Caco-2 (cell line): Measurements from ENCODE around the gene PARVB. TPM values are rescaled to one million over a fixed set of nuclear protein-coding genes. Genes with fewer than 3 reads are reported as not detected.

ENCODE experiments used
- BruUV-seq: library from RNA; stranded (reverse); fragments of 400-500 nt; replicated peaks from 2 replicates; lab custom pipeline; 2021; lab: Mats Ljungman, UMichigan
- CTCF ChIA-PET: fragments of 300-600 bp; sonication (Branson Sonifier 250); formaldehyde crosslinking; loops from one replicate; lab custom pipeline; 2022; ENCODE audit warnings: antibody characterized with exemption; lab: Charles Lee
- POLR2A ChIA-PET: fragments of 300-600 bp; sonication (Branson Sonifier 250); formaldehyde crosslinking; loops from one replicate; lab custom pipeline; 2022; ENCODE audit warnings: antibody characterized with exemption; lab: Charles Lee
- DNase-seq, 2 experiments: peaks; one replicate each; pipeline versions ENCODE4 v3.0.0 to v3.0.0-alpha.2; 2020 to 2022
- H3K27me3 ChIP-seq: replicated peaks from 2 replicates; pipeline ENCODE4 v1.6.0; 2011; ENCODE audit warnings: low read length; ENCODE audit not compliant: control insufficient read depth, insufficient read depth
- H3K36me3 ChIP-seq: 2 replicates; pipeline ENCODE4 v1.5.1; 2011; ENCODE audit warnings: low read length; ENCODE audit not compliant: control insufficient read depth, insufficient read depth
- H3K4me1 ChIP-seq: fragments of 250-450 bp; sonication (Bioruptor Pico); 2 replicates; pipeline ENCODE4 v1.5.1; 2020; ENCODE audit warnings: mild to moderate bottlenecking
- H3K4me3 ChIP-seq: 2 replicates; pipeline ENCODE4 v1.5.1; 2011; ENCODE audit warnings: low read depth, mild to moderate bottlenecking, control low read depth, low read length
- H3K9me3 ChIP-seq: fragments of 250-450 bp; sonication (Bioruptor Pico); 2 replicates; pipeline ENCODE4 v1.5.1; 2020; ENCODE audit warnings: mild to moderate bottlenecking, moderate library complexity
- H3K27ac Mint-ChIP-seq: one replicate; pipeline ENCODE4 v1.8.0; 2022; ENCODE audit warnings: mixed read lengths; ENCODE audit not compliant: unreplicated experiment
- H3K27me3 Mint-ChIP-seq: one replicate; pipeline ENCODE4 v1.8.0; 2022; ENCODE audit warnings: mixed read lengths; ENCODE audit not compliant: insufficient read depth, unreplicated experiment
- H3K36me3 Mint-ChIP-seq: one replicate; pipeline ENCODE4 v1.8.0; 2022; ENCODE audit warnings: mild to moderate bottlenecking, mixed read lengths; ENCODE audit not compliant: insufficient read depth, unreplicated experiment
- H3K4me1 Mint-ChIP-seq: one replicate; pipeline ENCODE4 v1.8.0; 2022; ENCODE audit warnings: low read depth, mixed read lengths; ENCODE audit not compliant: unreplicated experiment
- H3K4me3 Mint-ChIP-seq: one replicate; pipeline ENCODE4 v1.8.0; 2022; ENCODE audit warnings: mild to moderate bottlenecking, moderate library complexity, mixed read lengths; ENCODE audit not compliant: unreplicated experiment
- H3K9me3 Mint-ChIP-seq: one replicate; pipeline ENCODE4 v1.8.0; 2022; ENCODE audit warnings: mixed read lengths; ENCODE audit not compliant: unreplicated experiment
- CTCF ChIP-seq, 2 experiments: fragments of 200-600 bp in 1 of 2; IDR thresholded peaks; 1 replicate in 1 of 2; 2 replicates in 1 of 2; pipeline versions ENCODE4 v1.5.1 to v1.8.0; 2011 to 2022; ENCODE audit warnings: antibody characterized with exemption in 1 of 2, control low read depth in 1 of 2, inconsistent platforms in 1 of 2, low read depth in 1 of 2, low read length in 1 of 2, mild to moderate bottlenecking in 1 of 2, moderate library complexity in 1 of 2; ENCODE audit not compliant: insufficient read depth in 1 of 2, severe bottlenecking in 1 of 2, unreplicated experiment in 1 of 2
- intact Hi-C: fragments of 100-400 bp; cut with micrococcal nuclease; formaldehyde crosslinking; loops from one replicate; pipeline ENCODE4 v1.10.0; 2022; ENCODE audit not compliant: unreplicated experiment
- total RNA-seq: library from RNA; stranded (reverse); gene quantifications from 2 replicates; pipeline ENCODE4 v1.2.3, GENCODE V29; 2022

The PARVB gene
- total RNA-seq, 1 experiment from 2014 or later, result 28.8 TPM

GRCh38 chr22:44217346-44217745, 193.2 kb downstream of the PARVB start:
- intact Hi-C loops, result no loop called here
- Mint-ChIP-seq H3K4me3 (no peak overlapping the region), H3K4me1 (no peaks in the 10 kb centered on the region), H3K27me3 (peaks cover 6% of the 10 kb centered on the region), H3K9me3 (no peaks in the 10 kb centered on the region), H3K36me3 (no peaks in the 10 kb centered on the region), H3K27ac (no peak overlapping the region)
- no peak overlapping the region for H3K4me3 ChIP-seq
- H3K27me3 ChIP-seq, result no peaks in the 10 kb centered on the region
- no peaks in the 10 kb centered on the region for H3K9me3 ChIP-seq
- H3K36me3 ChIP-seq, result no peaks in the 10 kb centered on the region
- no TSS peak for BruUV-seq
- DNase-seq, result no peak
- CTCF ChIA-PET, result no interaction called here
- no peak for TF ChIP-seq CTCF (IDR thresholded peaks at IDR 0.05; ENCODE audit: insufficient read depth in 1 of 2, low read depth in 1 of 2, low read length in 1 of 2, severe bottlenecking in 1 of 2, unreplicated experiment in 1 of 2)
- POLR2A ChIA-PET, result no interaction called here
- no peaks in the 10 kb centered on the region for H3K4me1 ChIP-seq

- Histone ChIP-seq H3K9me3 (no peaks in the 10 kb centered on the region), H3K4me3 (no peak overlapping the region), H3K27me3 (no peaks in the 10 kb centered on the region), H3K4me1 (no peaks in the 10 kb centered on the region), H3K36me3 (no peaks in the 10 kb centered on the region)
- ChIA-PET CTCF (no interaction called here), POLR2A (no interaction called here)
- Mint-ChIP-seq H3K27me3 (peaks cover 6% of the 10 kb centered on the region), H3K9me3 (no peaks in the 10 kb centered on the region), H3K27ac (no peak overlapping the region), H3K36me3 (no peaks in the 10 kb centered on the region), H3K4me3 (no peak overlapping the region), H3K4me1 (no peaks in the 10 kb centered on the region)
- intact Hi-C loops, result no loop called here
- BruUV-seq, result no TSS peak
- TF ChIP-seq CTCF (IDR thresholded peaks at IDR 0.05; ENCODE audit: insufficient read depth in 1 of 2, low read depth in 1 of 2, low read length in 1 of 2, severe bottlenecking in 1 of 2, unreplicated experiment in 1 of 2), result no peak
- no peak for DNase-seq
These were observed 194.0 kb downstream of the PARVB start for GRCh38 chr22:44218071-44218470.

DNA sequence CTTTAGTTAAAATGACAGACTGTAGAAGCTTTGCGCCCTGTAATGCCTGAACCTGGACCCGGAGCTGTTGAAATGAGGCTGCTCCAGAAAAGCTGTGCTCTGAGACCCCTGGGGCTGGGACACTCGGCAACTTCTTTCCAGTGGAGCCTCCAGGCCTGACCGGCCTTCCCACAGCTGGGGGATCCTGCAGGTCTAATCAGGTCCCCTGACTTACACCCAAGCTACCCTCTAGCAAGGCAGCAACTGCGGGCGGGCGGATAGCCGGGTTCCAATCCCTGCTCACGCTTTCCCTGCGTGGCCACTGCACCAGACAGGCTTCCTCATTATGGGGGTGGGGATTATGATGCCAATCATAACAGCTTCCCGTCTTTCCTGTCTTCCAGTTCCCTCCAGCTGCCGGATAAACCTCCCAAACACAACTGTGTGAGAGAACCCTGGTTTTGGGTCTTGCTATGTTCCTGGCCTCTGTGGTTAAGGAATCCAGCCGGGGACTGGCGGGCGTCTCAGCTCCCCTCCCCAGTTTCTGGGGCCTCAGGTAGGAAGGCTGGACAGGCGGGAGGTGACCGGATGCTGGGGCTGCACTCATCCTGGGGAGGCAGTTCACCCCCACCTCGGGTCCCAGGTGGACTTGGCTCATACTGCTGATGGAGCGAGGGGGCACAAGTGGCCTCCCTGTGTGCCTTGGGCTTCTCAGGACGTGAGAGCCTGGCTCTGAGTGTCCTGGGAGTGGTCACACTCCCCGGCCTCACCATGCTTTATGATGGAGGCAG, 195.2 kb downstream of the PARVB start:
- no peaks in the 10 kb centered on the region for H3K4me1 Mint-ChIP-seq
- no peaks in the 10 kb centered on the region for H3K9me3 Mint-ChIP-seq
- intact Hi-C loops, result no loop called here
- BruUV-seq, result no TSS peak
- no peak overlapping the region for H3K27ac Mint-ChIP-seq
- no peaks in the 10 kb centered on the region for H3K36me3 Mint-ChIP-seq
- Histone ChIP-seq H3K4me3 (no peak overlapping the region), H3K4me1 (no peaks in the 10 kb centered on the region), H3K36me3 (no peaks in the 10 kb centered on the region), H3K27me3 (no peaks in the 10 kb centered on the region), H3K9me3 (no peaks in the 10 kb centered on the region)
- DNase-seq, result no peak
- H3K27me3 Mint-ChIP-seq, result peaks cover 11% of the 10 kb centered on the region
- no peak for TF ChIP-seq CTCF (IDR thresholded peaks at IDR 0.05; ENCODE audit: insufficient read depth in 1 of 2, low read depth in 1 of 2, low read length in 1 of 2, severe bottlenecking in 1 of 2, unreplicated experiment in 1 of 2)
- POLR2A ChIA-PET, result no interaction called here
- H3K4me3 Mint-ChIP-seq, result no peak overlapping the region
- CTCF ChIA-PET, result no interaction called here
